Muscle layer of colon (tissue), 2 donors: Measurements from ENCODE around the gene ILF3.
"Not testable (repeated sequence)": the region's sequence is repeated elsewhere in the genome, so short reads cannot be mapped to it uniquely, and the experiment has no call there.

Experiments used
- H3K27ac ChIP-seq: one replicate; pipeline ENCODE4 v1.7.0; 2013; ENCODE audit warnings: low read depth, mild to moderate bottlenecking, low read length, moderate library complexity
- H3K27me3 ChIP-seq, 2 donors: one replicate each; pipeline ENCODE4 v1.7.0; 2013; ENCODE audit warnings: low read length in 2 of 2, mild to moderate bottlenecking in 2 of 2; ENCODE audit not compliant: insufficient read depth in 2 of 2, control insufficient read depth in 1 of 2
- H3K36me3 ChIP-seq: one replicate; pipeline ENCODE4 v1.7.0; 2013; ENCODE audit warnings: mild to moderate bottlenecking, low read length; ENCODE audit not compliant: insufficient read depth
- H3K4me1 ChIP-seq: one replicate; pipeline ENCODE4 v1.7.0; 2013; ENCODE audit warnings: mild to moderate bottlenecking, low read length; ENCODE audit not compliant: insufficient read depth
- H3K4me3 ChIP-seq, 2 donors: one replicate each; pipeline ENCODE4 v1.7.0; 2013; ENCODE audit warnings: low read length in 2 of 2, low read depth in 1 of 2, mild to moderate bottlenecking in 1 of 2, moderate library complexity in 1 of 2
- H3K9ac ChIP-seq: one replicate; pipeline ENCODE4 v1.7.0; 2013; ENCODE audit warnings: low read length
- H3K9me3 ChIP-seq: one replicate; pipeline ENCODE4 v1.7.0; 2013; ENCODE audit warnings: mild to moderate bottlenecking, low read length
- donor health status: abdominal sarcoma.
- donor health status: Adenocarcinoma of cecum.

ILF3 gene

DNA sequence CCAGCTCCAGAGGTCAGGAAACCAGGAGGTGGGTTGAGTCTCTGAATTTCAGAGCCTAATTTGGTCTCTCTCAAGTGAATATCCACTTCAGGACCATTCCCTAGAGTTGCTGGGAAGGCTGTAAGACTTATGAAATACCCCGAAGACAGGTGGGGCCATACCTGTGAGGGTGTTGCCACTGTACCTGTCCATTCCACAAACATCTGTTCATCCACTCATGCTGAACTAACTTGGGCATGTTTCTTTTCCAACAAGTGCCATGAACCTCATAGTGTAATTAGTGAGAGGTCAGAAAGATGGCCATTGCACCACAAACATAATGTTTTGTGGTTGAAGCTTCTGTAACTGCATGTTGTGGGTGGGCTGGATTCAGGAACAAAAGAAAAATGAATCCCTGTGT lies 7.8 kb downstream of the ILF3 start:
- Histone ChIP-seq H3K9me3 (no peaks in the 10 kb centered on the region), H3K27me3 (no peaks in the 10 kb centered on the region), H3K9ac (no peak overlapping the region), H3K27ac (no peak overlapping the region), H3K4me1 (peaks cover 32% of the 10 kb centered on the region), H3K36me3 (peaks cover 7% of the 10 kb centered on the region), H3K4me3 (no peak overlapping the region)

DNA sequence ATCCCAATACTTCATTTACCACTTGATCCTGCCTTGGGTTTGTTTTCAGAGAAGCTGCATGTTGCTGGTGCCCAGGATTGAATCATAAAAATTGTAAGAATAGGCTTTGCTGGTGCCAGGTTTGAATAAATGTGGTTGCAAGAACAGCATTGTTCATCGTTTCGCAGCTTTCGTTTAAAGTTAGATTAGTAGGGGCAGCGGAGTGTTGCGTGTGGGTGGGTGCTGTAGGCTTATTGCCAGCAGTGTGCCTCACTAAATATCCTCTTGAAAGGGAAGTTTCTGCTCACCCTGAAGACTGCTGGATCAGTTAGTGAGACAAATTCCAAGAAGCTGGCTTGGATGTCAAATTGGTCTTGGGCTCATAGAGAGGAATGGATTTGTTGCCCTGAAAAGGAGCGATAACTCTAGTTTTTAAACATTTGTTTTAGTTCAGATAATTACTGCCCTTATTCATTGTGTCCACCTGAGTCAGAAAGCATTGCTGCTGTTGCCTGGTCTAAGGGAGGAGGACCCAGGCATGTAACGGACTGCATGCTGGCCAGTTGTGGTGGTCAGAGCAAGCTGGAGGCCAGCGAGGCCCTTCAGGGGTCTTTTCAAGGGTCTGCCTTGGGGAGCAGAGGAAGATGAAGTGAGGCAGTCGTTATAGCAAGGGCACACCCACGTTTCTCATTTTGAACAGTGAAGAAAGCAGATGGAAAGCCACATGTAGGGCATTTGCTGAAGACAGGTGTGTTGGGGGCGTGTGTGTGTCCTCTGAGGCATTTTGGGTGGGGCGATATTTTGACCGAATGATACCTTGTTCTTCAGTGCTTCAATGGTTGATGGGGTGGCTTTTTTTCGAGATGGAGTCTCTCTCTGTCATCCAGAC lies 8.5 kb downstream of the ILF3 start:
- H3K4me3 ChIP-seq = no peak overlapping the region
- H3K9me3 ChIP-seq = no peaks in the 10 kb centered on the region
- peaks cover 32% of the 10 kb centered on the region for H3K4me1 ChIP-seq
- H3K36me3 ChIP-seq = peaks cover 9% of the 10 kb centered on the region
- no peak overlapping the region for H3K9ac ChIP-seq
- H3K27ac ChIP-seq = no peak overlapping the region
- H3K27me3 ChIP-seq = no peaks in the 10 kb centered on the region

DNA sequence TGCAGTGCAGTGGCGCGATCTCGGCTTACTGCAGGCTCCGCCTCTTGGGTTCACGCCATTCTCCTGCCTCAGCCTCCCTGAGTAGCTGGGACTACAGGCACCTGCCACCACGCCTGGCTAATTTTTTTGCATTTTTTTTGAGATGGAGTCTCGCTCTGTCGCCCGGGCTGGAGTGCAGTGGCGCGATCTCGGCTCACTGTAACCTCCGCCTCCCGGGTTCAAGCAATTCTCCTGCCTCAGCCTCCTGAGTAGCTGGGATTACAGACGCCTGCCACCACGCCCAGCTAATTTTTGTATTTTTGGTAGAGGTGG lies 9.1 kb downstream of the ILF3 start:
- H3K4me1 ChIP-seq = peaks cover 32% of the 10 kb centered on the region
- H3K36me3 ChIP-seq = peaks cover 12% of the 10 kb centered on the region
- not testable (repeated sequence) for H3K4me3 ChIP-seq, H3K27me3 ChIP-seq, H3K9me3 ChIP-seq, H3K27ac ChIP-seq, H3K9ac ChIP-seq

DNA sequence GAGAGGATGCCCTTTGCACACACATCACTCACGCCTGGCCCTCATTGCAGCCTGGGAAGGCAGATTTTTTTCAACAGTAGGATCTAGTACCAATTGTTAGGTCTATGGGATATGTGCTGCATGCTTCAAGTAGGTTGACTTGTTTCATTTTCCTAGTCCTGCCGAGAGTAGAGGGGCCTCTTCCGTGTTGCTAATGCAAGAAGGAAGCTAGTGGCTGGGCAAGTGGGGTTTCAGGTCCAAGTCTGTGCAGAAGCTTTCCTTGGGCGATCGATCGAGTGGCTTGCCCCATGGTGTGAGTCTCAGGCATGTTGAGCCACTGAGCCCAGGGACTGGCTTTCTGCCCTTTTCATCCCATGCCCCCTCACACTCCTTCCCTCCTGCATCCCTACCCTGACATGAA lies 13.7 kb downstream of the ILF3 start:
- H3K9ac ChIP-seq = no peak overlapping the region
- H3K4me1 ChIP-seq = peaks cover 33% of the 10 kb centered on the region

DNA sequence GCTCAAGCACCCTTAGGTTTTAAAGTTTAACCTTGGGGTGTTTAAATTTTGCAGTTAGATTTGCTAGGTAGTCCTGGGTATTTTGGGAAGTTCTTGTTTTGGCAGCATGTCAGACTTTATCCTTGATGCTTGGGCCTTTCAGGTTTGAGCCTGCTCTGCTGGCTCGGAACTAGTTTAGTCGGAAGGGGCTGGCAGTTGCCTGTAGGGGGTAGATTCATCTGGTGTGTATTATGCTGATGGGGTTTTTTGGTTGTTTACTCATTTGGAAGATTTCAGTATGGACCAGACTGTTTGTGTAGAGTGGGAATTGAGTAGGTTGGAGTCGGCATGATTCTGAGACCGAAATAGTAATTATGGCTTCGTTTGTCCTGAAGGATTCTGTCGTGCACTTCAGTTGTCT lies 15.1 kb downstream of the ILF3 start:
- Histone ChIP-seq H3K36me3 (peaks cover 33% of the 10 kb centered on the region), H3K9ac (no peak overlapping the region), H3K27me3 (no peaks in the 10 kb centered on the region), H3K9me3 (no peaks in the 10 kb centered on the region), H3K27ac (no peak overlapping the region), H3K4me3 (no peak overlapping the region), H3K4me1 (peaks cover 32% of the 10 kb centered on the region)

More for the DNA sequence above, 13.7 kb downstream of the ILF3 start:
- Histone ChIP-seq H3K36me3 (peaks cover 24% of the 10 kb centered on the region), H3K27me3 (no peaks in the 10 kb centered on the region), H3K27ac (no peak overlapping the region), H3K9me3 (no peaks in the 10 kb centered on the region), H3K4me3 (no peak overlapping the region)

DNA sequence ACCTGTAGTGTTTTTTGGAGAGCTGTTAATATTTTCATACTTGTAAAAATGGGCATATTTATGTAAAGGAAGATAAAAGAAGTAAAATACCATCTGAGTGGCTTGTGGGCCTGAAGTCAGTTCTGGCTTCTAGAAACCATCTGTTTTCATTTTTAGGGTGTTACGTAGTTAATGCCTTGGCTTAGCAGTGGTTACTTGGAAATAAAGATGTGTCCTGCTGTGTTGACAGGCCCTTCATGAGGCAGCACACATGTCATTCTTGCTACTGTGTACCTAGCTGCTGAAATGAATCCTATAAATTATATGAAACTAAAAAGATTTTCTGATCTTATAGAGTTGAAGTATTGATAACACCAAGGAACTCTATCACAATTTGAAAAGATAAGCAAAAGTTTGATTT lies 16.0 kb downstream of the ILF3 start:
- H3K36me3 ChIP-seq = peaks cover 33% of the 10 kb centered on the region
- no peaks in the 10 kb centered on the region for H3K9me3 ChIP-seq
- peaks cover 32% of the 10 kb centered on the region for H3K4me1 ChIP-seq
- H3K4me3 ChIP-seq = no peak overlapping the region
- no peak overlapping the region for H3K27ac ChIP-seq
- H3K27me3 ChIP-seq = no peaks in the 10 kb centered on the region
- no peak overlapping the region for H3K9ac ChIP-seq

DNA sequence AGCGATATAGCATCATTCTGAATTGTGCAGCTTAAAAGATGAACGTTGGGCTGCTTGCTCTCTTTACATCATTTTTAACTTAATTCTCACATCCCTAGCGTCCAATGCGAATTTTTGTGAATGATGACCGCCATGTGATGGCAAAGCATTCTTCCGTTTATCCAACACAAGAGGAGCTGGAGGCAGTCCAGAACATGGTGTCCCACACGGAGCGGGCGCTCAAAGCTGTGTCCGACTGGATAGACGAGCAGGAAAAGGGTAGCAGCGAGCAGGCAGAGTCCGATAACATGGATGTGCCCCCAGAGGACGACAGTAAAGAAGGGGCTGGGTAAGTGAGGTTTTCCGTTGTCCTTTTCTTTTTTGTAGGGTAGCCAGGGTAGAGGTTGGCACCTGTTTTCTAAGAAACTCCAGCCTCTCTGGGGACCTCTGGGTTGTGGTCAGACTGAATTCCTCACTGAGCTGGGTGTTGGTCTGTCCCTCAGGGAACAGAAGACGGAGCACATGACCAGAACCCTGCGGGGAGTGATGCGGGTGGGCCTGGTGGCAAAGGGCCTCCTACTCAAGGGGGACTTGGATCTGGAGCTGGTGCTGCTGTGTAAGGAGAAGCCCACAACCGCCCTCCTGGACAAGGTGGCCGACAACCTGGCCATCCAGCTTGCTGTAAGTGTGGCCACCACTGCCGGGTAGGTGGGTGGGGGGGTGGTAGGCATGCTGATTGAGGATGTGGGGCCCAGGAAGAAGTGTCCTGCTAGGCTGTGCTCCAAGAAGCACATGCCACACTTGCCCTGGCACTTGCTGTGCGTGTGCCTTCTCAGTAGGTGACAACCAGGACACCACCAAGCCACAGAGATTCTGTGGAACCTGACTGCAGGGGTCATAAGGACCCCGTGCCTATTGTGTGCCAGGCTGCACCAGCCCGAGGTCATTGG lies 17.0 kb downstream of the ILF3 start:
- H3K36me3 ChIP-seq = peaks cover 39% of the 10 kb centered on the region
- no peaks in the 10 kb centered on the region for H3K9me3 ChIP-seq
- peaks cover 28% of the 10 kb centered on the region for H3K4me1 ChIP-seq
- no peaks in the 10 kb centered on the region for H3K27me3 ChIP-seq
- no peak overlapping the region for H3K9ac ChIP-seq
- no peak overlapping the region for H3K27ac ChIP-seq
- no peak overlapping the region for H3K4me3 ChIP-seq

DNA sequence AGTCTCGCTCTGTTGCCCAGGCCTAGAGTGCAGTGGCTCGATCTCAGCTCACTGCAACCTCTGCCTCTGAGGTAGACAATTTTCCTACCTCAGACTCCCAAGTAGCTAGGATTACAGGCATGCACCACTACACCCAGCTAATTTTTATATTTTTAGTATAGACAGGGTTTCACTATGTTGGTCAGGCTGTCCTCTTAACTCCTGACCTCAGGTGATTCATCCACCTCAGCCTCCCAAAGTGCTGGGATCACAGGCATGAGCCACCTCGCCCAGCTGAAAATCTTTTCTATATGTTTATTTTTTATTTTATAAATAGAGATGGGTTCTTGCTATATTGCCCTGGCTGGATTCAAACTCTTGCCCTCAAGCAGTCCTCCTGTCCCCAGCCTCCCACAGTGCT lies 17.8 kb downstream of the ILF3 start:
- H3K9ac ChIP-seq, H3K9me3 ChIP-seq, H3K27me3 ChIP-seq, H3K4me3 ChIP-seq, H3K27ac ChIP-seq: not testable (repeated sequence)
- Histone ChIP-seq H3K4me1 (peaks cover 22% of the 10 kb centered on the region), H3K36me3 (peaks cover 39% of the 10 kb centered on the region)

DNA sequence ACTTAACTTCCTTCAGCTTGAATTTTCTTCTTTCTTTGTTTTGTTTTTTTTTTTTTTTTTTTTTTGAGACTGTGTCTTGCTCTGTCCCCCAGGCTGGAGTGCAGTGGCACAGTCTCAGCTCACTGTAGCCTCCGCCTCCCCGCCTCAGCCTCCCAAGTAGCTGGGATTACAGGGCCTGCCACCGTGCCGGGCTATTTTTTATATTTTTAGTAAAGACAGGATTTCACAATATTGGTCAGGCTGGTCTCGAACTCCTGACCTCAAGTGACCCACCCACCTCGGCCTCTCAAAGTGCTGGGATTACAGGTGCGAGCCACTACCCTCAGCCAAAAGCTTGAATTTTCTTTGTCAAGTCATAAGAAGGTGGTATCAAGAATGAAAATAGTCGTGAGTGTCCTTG lies 21.1 kb downstream of the ILF3 start:
- Histone ChIP-seq H3K4me1 (peaks cover 11% of the 10 kb centered on the region), H3K36me3 (peaks cover 66% of the 10 kb centered on the region)
- H3K4me3 ChIP-seq, H3K27ac ChIP-seq, H3K9me3 ChIP-seq, H3K9ac ChIP-seq, H3K27me3 ChIP-seq: not testable (repeated sequence)

DNA sequence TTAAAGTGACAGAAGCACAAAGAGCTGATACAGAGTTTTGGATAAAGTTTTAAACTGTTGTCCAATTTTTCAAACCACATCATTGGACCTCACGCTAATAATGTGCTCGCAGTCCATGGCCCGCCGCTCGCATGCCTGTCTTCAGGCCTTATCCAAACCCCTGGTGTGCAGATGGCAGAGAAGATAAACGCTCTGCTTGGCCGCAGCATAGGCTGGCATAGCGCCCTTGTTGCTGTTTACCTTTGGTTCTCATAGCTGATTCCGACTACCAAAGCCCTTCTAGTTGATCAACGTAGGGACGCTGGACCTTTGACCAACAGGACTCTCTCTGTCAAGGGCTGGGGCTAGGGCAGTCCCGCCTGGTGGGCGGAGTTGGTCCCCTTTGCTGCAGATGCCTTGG lies 23.6 kb downstream of the ILF3 start:
- Histone ChIP-seq H3K27ac (no peak overlapping the region), H3K36me3 (peaks cover 77% of the 10 kb centered on the region), H3K9me3 (no peaks in the 10 kb centered on the region), H3K27me3 (no peaks in the 10 kb centered on the region), H3K4me1 (no peaks in the 10 kb centered on the region), H3K4me3 (no peak overlapping the region), H3K9ac (no peak overlapping the region)

DNA sequence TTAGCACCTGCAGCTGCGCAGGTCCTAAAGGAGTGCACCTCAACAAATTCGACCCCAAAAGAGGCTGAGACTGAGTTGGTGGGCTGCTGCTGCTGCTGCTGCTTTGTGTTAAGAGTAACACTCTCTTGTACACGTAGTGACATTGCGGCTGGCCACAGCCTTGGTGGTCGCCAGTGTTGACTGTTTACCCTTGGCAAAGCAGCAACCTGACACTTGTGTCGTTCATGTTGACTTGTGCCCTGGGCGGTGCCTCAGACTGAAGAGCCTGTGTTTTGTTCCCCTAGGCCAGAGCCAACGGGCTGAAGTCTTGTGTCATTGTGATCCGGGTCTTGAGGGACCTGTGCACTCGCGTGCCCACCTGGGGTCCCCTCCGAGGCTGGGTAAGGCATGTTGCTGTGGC lies 24.7 kb downstream of the ILF3 start:
- H3K9me3 ChIP-seq = no peaks in the 10 kb centered on the region
- H3K36me3 ChIP-seq = peaks cover 77% of the 10 kb centered on the region
- no peaks in the 10 kb centered on the region for H3K4me1 ChIP-seq
- H3K9ac ChIP-seq = no peak overlapping the region
- no peak overlapping the region for H3K27ac ChIP-seq
- H3K27me3 ChIP-seq = no peaks in the 10 kb centered on the region
- no peak overlapping the region for H3K4me3 ChIP-seq
